GM12892 (cell line): Measurements from ENCODE around the gene CLIC2.

Experiments used
- POLR2A ChIP-seq: IDR thresholded peaks from 2 replicates; pipeline ENCODE4 v1.6.1; 2011; ENCODE audit warnings: low read depth, low read length, control low read depth
- POLR2AphosphoS5 ChIP-seq: IDR thresholded peaks from 2 replicates; pipeline ENCODE4 v1.6.1; 2011; ENCODE audit warnings: low read depth, low read length, control low read depth
- TAF1 ChIP-seq: IDR thresholded peaks from 2 replicates; pipeline ENCODE4 v1.6.1; 2011; ENCODE audit warnings: low read depth, mild to moderate bottlenecking, control low read depth, low read length, borderline replicate concordance

DNA sequence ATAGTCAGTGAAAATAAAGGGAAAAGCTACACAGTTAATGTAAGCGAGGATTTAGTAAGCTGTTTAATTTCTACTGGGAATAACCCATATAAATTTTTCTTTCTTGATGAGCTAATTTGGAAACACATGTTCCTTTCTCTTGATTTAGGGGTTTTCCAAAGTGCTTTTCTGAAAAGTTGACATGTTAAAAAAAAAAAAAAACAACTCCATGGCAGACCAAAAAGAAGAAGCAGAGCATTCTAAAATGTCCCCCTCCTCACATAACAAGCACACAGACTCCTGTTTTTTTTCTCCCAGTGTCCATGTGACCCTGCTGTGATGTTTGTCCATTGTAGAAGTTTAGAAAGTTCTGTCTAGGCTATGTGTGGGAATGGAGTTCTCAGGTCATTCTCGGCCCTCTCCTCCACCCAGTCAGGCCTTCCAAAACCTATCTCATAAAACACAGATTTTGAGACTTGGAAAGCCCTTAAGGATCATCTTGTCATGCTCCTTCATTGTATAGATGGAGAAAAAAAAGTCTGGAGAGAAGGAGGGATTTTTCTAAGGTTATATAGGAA is 792 bp downstream of the CLIC2 start:
- no peak for TF ChIP-seq POLR2A
- no peak for TF ChIP-seq TAF1
- no peak for TF ChIP-seq POLR2AphosphoS5
